IPS-11a (cell line): ENCODE measurements around the gene LOXL3.
A peak's percentile ranks its signal among the peaks of the same experiment; 100 is the strongest.
"Not testable (repeated sequence)": the region's sequence is repeated elsewhere in the genome, so short reads cannot be mapped to it uniquely, and the experiment has no call there.

ENCODE experiments used
- H3K4me3 ChIP-seq: one replicate; pipeline ENCODE4 v1.5.1; 2013; ENCODE audit warnings: low read depth, low read length, control low read depth

Gene LOXL3

GRCh38 chr2:74573747-74574562 is 20.2 kb upstream of the LOXL3 start:
- no peak overlapping the region for H3K4me3 ChIP-seq

GRCh38 chr2:74572178-74572925 is 18.6 kb upstream of the LOXL3 start:
- no peak overlapping the region for H3K4me3 ChIP-seq

- H3K4me3 ChIP-seq = no peak overlapping the region
Measured at GRCh38 chr2:74571058-74571457, 17.3 kb upstream of the LOXL3 start.

- H3K4me3 ChIP-seq = no peak overlapping the region
Measured at GRCh38 chr2:74569686-74570085, 15.9 kb upstream of the LOXL3 start.

- H3K4me3 ChIP-seq = no peak overlapping the region
Measured at GRCh38 chr2:74567881-74568280, 14.1 kb upstream of the LOXL3 start.

GRCh38 chr2:74566754-74567085 is 13.0 kb upstream of the LOXL3 start:
- H3K4me3 ChIP-seq = no peak overlapping the region

- H3K4me3 ChIP-seq = no peak overlapping the region
Measured at GRCh38 chr2:74566076-74566753, 12.5 kb upstream of the LOXL3 start.

GRCh38 chr2:74564222-74564621 is 10.5 kb upstream of the LOXL3 start:
- H3K4me3 ChIP-seq = no peak overlapping the region

- H3K4me3 ChIP-seq = no peak overlapping the region
Measured at GRCh38 chr2:74562126-74562775, 8.5 kb upstream of the LOXL3 start.

GRCh38 chr2:74561022-74561421 is 7.3 kb upstream of the LOXL3 start:
- not testable (repeated sequence) for H3K4me3 ChIP-seq

- no peak overlapping the region for H3K4me3 ChIP-seq
Measured at GRCh38 chr2:74560591-74560990, 6.8 kb upstream of the LOXL3 start.

- no peak overlapping the region for H3K4me3 ChIP-seq
Measured at GRCh38 chr2:74559912-74560311, 6.2 kb upstream of the LOXL3 start.

- no peak overlapping the region for H3K4me3 ChIP-seq
Measured at GRCh38 chr2:74558284-74559230, 4.8 kb upstream of the LOXL3 start.

- no peak overlapping the region for H3K4me3 ChIP-seq
Measured at GRCh38 chr2:74556831-74557370, 3.2 kb upstream of the LOXL3 start.

GRCh38 chr2:74556159-74556558 is 2.4 kb upstream of the LOXL3 start:
- no peak overlapping the region for H3K4me3 ChIP-seq

- H3K4me3 ChIP-seq = peak overlapping the region; percentile 88
Measured at GRCh38 chr2:74555610-74556103, 1.9 kb upstream of the LOXL3 start.

GRCh38 chr2:74554820-74555531 is 1.2 kb upstream of the LOXL3 start:
- H3K4me3 ChIP-seq = peak overlapping the region; percentile 88

GRCh38 chr2:74552914-74553811 is 579 bp downstream of the LOXL3 start:
- H3K4me3 ChIP-seq = peak overlapping the region; percentile 88
